ENCODE measurements around the gene EEF1AKMT3.

DNA sequence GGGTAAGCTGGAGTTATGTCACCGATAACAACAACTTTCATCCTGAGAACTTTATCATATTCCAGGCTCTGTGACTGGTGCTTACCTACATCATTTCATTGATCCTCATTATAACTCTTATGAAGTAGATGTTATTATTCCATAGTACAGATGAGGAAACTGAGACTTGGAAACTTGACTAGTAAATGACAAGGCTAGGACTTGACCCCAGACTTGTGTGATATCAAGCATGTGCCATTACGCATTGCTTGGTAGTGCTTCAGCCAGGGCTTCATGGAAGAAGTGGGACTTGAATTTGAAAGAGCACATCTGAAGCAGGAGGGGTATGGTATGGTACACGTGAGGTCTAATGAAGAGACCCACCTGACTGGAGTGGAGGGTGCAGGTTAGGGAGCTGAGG, 34.3 kb downstream of the EEF1AKMT3 start:
- TF ChIP-seq, protein P1, sequence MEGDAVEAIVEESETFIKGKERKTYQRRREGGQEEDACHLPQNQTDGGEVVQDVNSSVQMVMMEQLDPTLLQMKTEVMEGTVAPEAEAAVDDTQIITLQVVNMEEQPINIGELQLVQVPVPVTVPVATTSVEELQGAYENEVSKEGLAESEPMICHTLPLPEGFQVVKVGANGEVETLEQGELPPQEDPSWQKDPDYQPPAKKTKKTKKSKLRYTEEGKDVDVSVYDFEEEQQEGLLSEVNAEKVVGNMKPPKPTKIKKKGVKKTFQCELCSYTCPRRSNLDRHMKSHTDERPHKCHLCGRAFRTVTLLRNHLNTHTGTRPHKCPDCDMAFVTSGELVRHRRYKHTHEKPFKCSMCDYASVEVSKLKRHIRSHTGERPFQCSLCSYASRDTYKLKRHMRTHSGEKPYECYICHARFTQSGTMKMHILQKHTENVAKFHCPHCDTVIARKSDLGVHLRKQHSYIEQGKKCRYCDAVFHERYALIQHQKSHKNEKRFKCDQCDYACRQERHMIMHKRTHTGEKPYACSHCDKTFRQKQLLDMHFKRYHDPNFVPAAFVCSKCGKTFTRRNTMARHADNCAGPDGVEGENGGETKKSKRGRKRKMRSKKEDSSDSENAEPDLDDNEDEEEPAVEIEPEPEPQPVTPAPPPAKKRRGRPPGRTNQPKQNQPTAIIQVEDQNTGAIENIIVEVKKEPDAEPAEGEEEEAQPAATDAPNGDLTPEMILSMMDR (IDR thresholded peaks at IDR 0.05; ENCODE audit: low read length), result no peak
- TF ChIP-seq EZH2 (IDR thresholded peaks at IDR 0.05; ENCODE audit: borderline replicate concordance, low read length), result no peak

Measured in OCI-LY1 (cell line).